ENCODE measurements around the gene IGSF3. TPM values are rescaled to one million over a fixed set of nuclear protein-coding genes. Genes with fewer than 3 reads are reported as not detected.

The IGSF3 gene
- total RNA-seq (2014; rRNA removed; shearing (Covaris generic); ENCODE audit: low replicate concordance) = not detected in 2 replicates

GRCh38 chr1:116667575-116668105 lies at the start of gene IGSF3:
Gene IGSF3, minus strand, starts transcription at chr1:116667733. Its CDS starts 1,407 bp downstream, at chr1:116666326.
- Histone ChIP-seq H2AFZ (ENCODE audit: low read length) (no peak within 1 kb of the TSS), H3K9me2 (replicated peaks; ENCODE audit: insufficient read depth, low read length) (no peaks in the 10 kb centered on the region), H3K79me2 (ENCODE audit: low read length) (no peaks in the 10 kb centered on the region), H3K27me3 (ENCODE audit: low read length) (no peaks in the 10 kb centered on the region), H3K9ac (ENCODE audit: low read length) (no peak within 1 kb of the TSS), H3K36me3 (ENCODE audit: insufficient read depth, low read length) (no peaks in the 10 kb centered on the region), H3K4me3 (ENCODE audit: low read length) (no peak within 1 kb of the TSS), H4K20me1 (ENCODE audit: insufficient read depth, low read depth, low read length) (no peaks in the 10 kb centered on the region), H3K4me1 (ENCODE audit: low read length) (no peaks in the 10 kb centered on the region), H3K27ac (ENCODE audit: low read length) (no peak within 1 kb of the TSS), H3K9me3 (ENCODE audit: low read length) (no peaks in the 10 kb centered on the region), H3K4me2 (ENCODE audit: low read depth, low read length, poor library complexity, severe bottlenecking) (no peak within 1 kb of the TSS)
- DNase-seq = no peak

- Histone ChIP-seq H3K9ac (ENCODE audit: low read length) (no peak overlapping the region), H3K27me3 (ENCODE audit: low read length) (no peaks in the 10 kb centered on the region), H3K27ac (ENCODE audit: low read length) (no peak overlapping the region), H3K9me2 (replicated peaks; ENCODE audit: insufficient read depth, low read length) (no peaks in the 10 kb centered on the region), H3K4me2 (ENCODE audit: low read depth, low read length, poor library complexity, severe bottlenecking) (no peak overlapping the region), H2AFZ (ENCODE audit: low read length) (no peak overlapping the region), H4K20me1 (ENCODE audit: insufficient read depth, low read depth, low read length) (no peaks in the 10 kb centered on the region), H3K79me2 (ENCODE audit: low read length) (no peaks in the 10 kb centered on the region), H3K4me1 (ENCODE audit: low read length) (peaks cover 9% of the 10 kb centered on the region), H3K36me3 (ENCODE audit: insufficient read depth, low read length) (no peaks in the 10 kb centered on the region), H3K4me3 (ENCODE audit: low read length) (no peak overlapping the region), H3K9me3 (ENCODE audit: low read length) (no peaks in the 10 kb centered on the region)
- no peak for DNase-seq
Measured at GRCh38 chr1:116717318-116717717, 49.8 kb upstream of the IGSF3 start.

- Histone ChIP-seq H3K27me3 (ENCODE audit: low read length) (no peaks in the 10 kb centered on the region), H3K79me2 (ENCODE audit: low read length) (no peaks in the 10 kb centered on the region), H4K20me1 (ENCODE audit: insufficient read depth, low read depth, low read length) (no peaks in the 10 kb centered on the region), H3K9ac (ENCODE audit: low read length) (no peak overlapping the region), H3K4me2 (ENCODE audit: low read depth, low read length, poor library complexity, severe bottlenecking) (no peak overlapping the region), H3K4me1 (ENCODE audit: low read length) (peaks cover 9% of the 10 kb centered on the region), H3K36me3 (ENCODE audit: insufficient read depth, low read length) (no peaks in the 10 kb centered on the region), H3K4me3 (ENCODE audit: low read length) (no peak overlapping the region), H3K27ac (ENCODE audit: low read length) (no peak overlapping the region), H3K9me2 (replicated peaks; ENCODE audit: insufficient read depth, low read length) (no peaks in the 10 kb centered on the region), H3K9me3 (ENCODE audit: low read length) (no peaks in the 10 kb centered on the region), H2AFZ (ENCODE audit: low read length) (no peak overlapping the region)
- DNase-seq = no peak
Measured at GRCh38 chr1:116716391-116716790, 48.9 kb upstream of the IGSF3 start.

- Histone ChIP-seq H4K20me1 (ENCODE audit: insufficient read depth, low read depth, low read length) (no peaks in the 10 kb centered on the region), H3K4me1 (ENCODE audit: low read length) (peaks cover 9% of the 10 kb centered on the region), H3K36me3 (ENCODE audit: insufficient read depth, low read length) (no peaks in the 10 kb centered on the region), H3K27ac (ENCODE audit: low read length) (no peak overlapping the region), H3K9ac (ENCODE audit: low read length) (no peak overlapping the region), H3K27me3 (ENCODE audit: low read length) (no peaks in the 10 kb centered on the region), H3K4me2 (ENCODE audit: low read depth, low read length, poor library complexity, severe bottlenecking) (no peak overlapping the region), H3K79me2 (ENCODE audit: low read length) (no peaks in the 10 kb centered on the region), H3K9me2 (replicated peaks; ENCODE audit: insufficient read depth, low read length) (no peaks in the 10 kb centered on the region), H2AFZ (ENCODE audit: low read length) (no peak overlapping the region), H3K9me3 (ENCODE audit: low read length) (no peaks in the 10 kb centered on the region), H3K4me3 (ENCODE audit: low read length) (no peak overlapping the region)
- no peak for DNase-seq
Measured at GRCh38 chr1:116713474-116713873, 45.9 kb upstream of the IGSF3 start.

GRCh38 chr1:116712510-116712909 lies 45.0 kb upstream of the IGSF3 start:
- no peak for DNase-seq

GRCh38 chr1:116711263-116711840 lies 43.8 kb upstream of the IGSF3 start:
- Histone ChIP-seq H3K9ac (ENCODE audit: low read length) (no peak overlapping the region), H3K9me3 (ENCODE audit: low read length) (no peaks in the 10 kb centered on the region), H3K27me3 (ENCODE audit: low read length) (no peaks in the 10 kb centered on the region), H3K4me1 (ENCODE audit: low read length) (peaks cover 4% of the 10 kb centered on the region), H2AFZ (ENCODE audit: low read length) (no peak overlapping the region), H3K79me2 (ENCODE audit: low read length) (no peaks in the 10 kb centered on the region), H3K36me3 (ENCODE audit: insufficient read depth, low read length) (no peaks in the 10 kb centered on the region), H3K4me2 (ENCODE audit: low read depth, low read length, poor library complexity, severe bottlenecking) (no peak overlapping the region), H3K4me3 (ENCODE audit: low read length) (no peak overlapping the region), H3K27ac (ENCODE audit: low read length) (no peak overlapping the region), H3K9me2 (replicated peaks; ENCODE audit: insufficient read depth, low read length) (no peaks in the 10 kb centered on the region), H4K20me1 (ENCODE audit: insufficient read depth, low read depth, low read length) (no peaks in the 10 kb centered on the region)
- DNase-seq = no peak

More at GRCh38 chr1:116712510-116712909, 45.0 kb upstream of the IGSF3 start:
- H3K9me2 ChIP-seq (replicated peaks; ENCODE audit: insufficient read depth, low read length) = no peaks in the 10 kb centered on the region
- H3K4me2 ChIP-seq (ENCODE audit: low read depth, low read length, poor library complexity, severe bottlenecking) = no peak overlapping the region
- H2AFZ ChIP-seq (ENCODE audit: low read length) = no peak overlapping the region
- no peaks in the 10 kb centered on the region for H3K36me3 ChIP-seq (ENCODE audit: insufficient read depth, low read length)
- no peaks in the 10 kb centered on the region for H4K20me1 ChIP-seq (ENCODE audit: insufficient read depth, low read depth, low read length)
- peaks cover 9% of the 10 kb centered on the region for H3K4me1 ChIP-seq (ENCODE audit: low read length)
- no peaks in the 10 kb centered on the region for H3K9me3 ChIP-seq (ENCODE audit: low read length)
- H3K79me2 ChIP-seq (ENCODE audit: low read length) = no peaks in the 10 kb centered on the region
- H3K27me3 ChIP-seq (ENCODE audit: low read length) = no peaks in the 10 kb centered on the region
- no peak overlapping the region for H3K4me3 ChIP-seq (ENCODE audit: low read length)
- no peak overlapping the region for H3K9ac ChIP-seq (ENCODE audit: low read length)
- H3K27ac ChIP-seq (ENCODE audit: low read length) = no peak overlapping the region

GRCh38 chr1:116710420-116711262 lies 43.1 kb upstream of the IGSF3 start:
- Histone ChIP-seq H3K27ac (ENCODE audit: low read length) (no peak overlapping the region), H2AFZ (ENCODE audit: low read length) (no peak overlapping the region), H3K36me3 (ENCODE audit: insufficient read depth, low read length) (no peaks in the 10 kb centered on the region), H3K79me2 (ENCODE audit: low read length) (no peaks in the 10 kb centered on the region), H3K4me2 (ENCODE audit: low read depth, low read length, poor library complexity, severe bottlenecking) (no peak overlapping the region), H3K9ac (ENCODE audit: low read length) (no peak overlapping the region), H3K9me3 (ENCODE audit: low read length) (no peaks in the 10 kb centered on the region), H4K20me1 (ENCODE audit: insufficient read depth, low read depth, low read length) (no peaks in the 10 kb centered on the region), H3K4me1 (ENCODE audit: low read length) (no peaks in the 10 kb centered on the region), H3K27me3 (ENCODE audit: low read length) (no peaks in the 10 kb centered on the region), H3K9me2 (replicated peaks; ENCODE audit: insufficient read depth, low read length) (no peaks in the 10 kb centered on the region), H3K4me3 (ENCODE audit: low read length) (no peak overlapping the region)
- DNase-seq = no peak

- no peak overlapping the region for H3K4me2 ChIP-seq (ENCODE audit: low read depth, low read length, poor library complexity, severe bottlenecking)
- H3K9ac ChIP-seq (ENCODE audit: low read length) = no peak overlapping the region
- no peak overlapping the region for H3K27ac ChIP-seq (ENCODE audit: low read length)
- H3K36me3 ChIP-seq (ENCODE audit: insufficient read depth, low read length) = no peaks in the 10 kb centered on the region
- H3K4me3 ChIP-seq (ENCODE audit: low read length) = no peak overlapping the region
- DNase-seq = no peak
- H4K20me1 ChIP-seq (ENCODE audit: insufficient read depth, low read depth, low read length) = no peaks in the 10 kb centered on the region
- H3K79me2 ChIP-seq (ENCODE audit: low read length) = no peaks in the 10 kb centered on the region
- H3K4me1 ChIP-seq (ENCODE audit: low read length) = no peaks in the 10 kb centered on the region
- H3K9me3 ChIP-seq (ENCODE audit: low read length) = no peaks in the 10 kb centered on the region
- H2AFZ ChIP-seq (ENCODE audit: low read length) = no peak overlapping the region
- H3K9me2 ChIP-seq (replicated peaks; ENCODE audit: insufficient read depth, low read length) = no peaks in the 10 kb centered on the region
- H3K27me3 ChIP-seq (ENCODE audit: low read length) = no peaks in the 10 kb centered on the region
Measured at GRCh38 chr1:116709666-116710167, 42.2 kb upstream of the IGSF3 start.
